WTC11 (cell line): ENCODE results near the gene DPY30. TPM values are rescaled to one million over a fixed set of nuclear protein-coding genes. Genes with fewer than 3 reads are reported as not detected.
A peak's percentile ranks its signal among the peaks of the same experiment; 100 is the strongest.

Experiments
- AR ChIP-seq: fragments of 250-450 bp; sonication (Bioruptor Pico); IDR thresholded peaks from 2 replicates; pipeline ENCODE4 v1.9.0; 2021; ENCODE audit warnings: mild to moderate bottlenecking
- E2F1 ChIP-seq: sonication (generic); formaldehyde crosslinking; IDR thresholded peaks from 2 replicates; pipeline ENCODE4 v1.8.0; 2022; ENCODE audit warnings: mild to moderate bottlenecking, missing genetic modification reagents
- E2F5 ChIP-seq: sonication (generic); formaldehyde crosslinking; IDR thresholded peaks from 2 replicates; pipeline ENCODE4 v1.8.1; 2022; ENCODE audit warnings: mild to moderate bottlenecking, moderate library complexity, missing genetic modification reagents
- EMX1 ChIP-seq: fragments of 250-450 bp; sonication (Bioruptor Pico); IDR thresholded peaks from 2 replicates; pipeline ENCODE4 v1.8.0; 2021; ENCODE audit warnings: mild to moderate bottlenecking
- FOXK1 ChIP-seq: sonication (generic); formaldehyde crosslinking; IDR thresholded peaks from 2 replicates; pipeline ENCODE4 v1.8.0; 2022; ENCODE audit warnings: mild to moderate bottlenecking, moderate library complexity, missing genetic modification reagents
- FOXP1 ChIP-seq: sonication (generic); formaldehyde crosslinking; IDR thresholded peaks from 2 replicates; pipeline ENCODE4 v1.8.0; 2022; ENCODE audit warnings: missing genetic modification reagents, mild to moderate bottlenecking, moderate library complexity, borderline replicate concordance
- MAX ChIP-seq: sonication (generic); formaldehyde crosslinking; IDR thresholded peaks from 2 replicates; pipeline ENCODE4 v1.8.0; 2022; ENCODE audit warnings: mild to moderate bottlenecking, missing genetic modification reagents
- NFATC4 ChIP-seq: fragments of 250-450 bp; sonication (Bioruptor Pico); IDR thresholded peaks from 2 replicates; pipeline ENCODE4 v1.9.0; 2021; ENCODE audit warnings: mild to moderate bottlenecking
- NFE2L1 ChIP-seq: sonication (generic); formaldehyde crosslinking; IDR thresholded peaks from 2 replicates; pipeline ENCODE4 v1.8.1; 2023; ENCODE audit warnings: missing genetic modification reagents
- NR1H2 ChIP-seq: sonication (generic); formaldehyde crosslinking; IDR thresholded peaks from 2 replicates; pipeline ENCODE4 v1.9.0; 2021; ENCODE audit warnings: mild to moderate bottlenecking, moderate library complexity, missing genetic modification reagents
- NR3C1 ChIP-seq: sonication (generic); formaldehyde crosslinking; conservative IDR thresholded peaks from 2 replicates; pipeline ENCODE4 v1.8.1; 2023; ENCODE audit warnings: low read depth, mild to moderate bottlenecking, missing genetic modification reagents
- SMAD4 ChIP-seq: sonication (generic); formaldehyde crosslinking; IDR thresholded peaks from 2 replicates; pipeline ENCODE4 v1.8.0; 2022; ENCODE audit warnings: mild to moderate bottlenecking, missing genetic modification reagents
- SOX15 ChIP-seq: fragments of 250-450 bp; sonication (Bioruptor Pico); IDR thresholded peaks from 2 replicates; pipeline ENCODE4 v1.9.0; 2021; ENCODE audit warnings: mild to moderate bottlenecking
- TEAD1 ChIP-seq: sonication (generic); formaldehyde crosslinking; IDR thresholded peaks from 2 replicates; pipeline ENCODE4 v1.8.0; 2022; ENCODE audit warnings: mild to moderate bottlenecking, missing genetic modification reagents
- ZBTB21 ChIP-seq: sonication (generic); formaldehyde crosslinking; IDR thresholded peaks from 2 replicates; pipeline ENCODE4 v1.8.1; 2023; ENCODE audit warnings: mild to moderate bottlenecking, missing genetic modification reagents, borderline replicate concordance
- ZNF416 ChIP-seq: fragments of 250-450 bp; sonication (Bioruptor Pico); IDR thresholded peaks from 2 replicates; pipeline ENCODE4 v1.9.0; 2021; ENCODE audit warnings: mild to moderate bottlenecking, inconsistent platforms
- total RNA-seq: library from RNA; stranded (reverse); gene quantifications from 3 replicates; pipeline ENCODE4 v1.2.3, GENCODE V29; 2021
- TF ChIP-seq, protein P1 (sequence below): fragments of 250-450 bp; sonication (Bioruptor Pico); IDR thresholded peaks from 2 replicates; pipeline ENCODE4 v1.9.0; 2021; ENCODE audit warnings: mild to moderate bottlenecking
- TF ChIP-seq, protein P2 (sequence below): sonication (generic); formaldehyde crosslinking; IDR thresholded peaks from 2 replicates; pipeline ENCODE4 v1.8.0; 2023; ENCODE audit warnings: mild to moderate bottlenecking, missing genetic modification reagents
- TF ChIP-seq, protein P3 (sequence below): sonication (generic); formaldehyde crosslinking; IDR thresholded peaks from 2 replicates; pipeline ENCODE4 v1.8.1; 2023; ENCODE audit warnings: mild to moderate bottlenecking, moderate library complexity, missing genetic modification reagents
- TF ChIP-seq, protein P4 (sequence below): fragments of 250-450 bp; sonication (Bioruptor Pico); IDR thresholded peaks from 2 replicates; pipeline ENCODE4 v1.9.0; 2021; ENCODE audit warnings: mild to moderate bottlenecking, borderline replicate concordance
- TF ChIP-seq, protein P5 (sequence below): sonication (generic); formaldehyde crosslinking; IDR thresholded peaks from 2 replicates; pipeline ENCODE4 v1.8.1; 2023; ENCODE audit warnings: mild to moderate bottlenecking, missing genetic modification reagents

The DPY30 gene
- total RNA-seq, 1 experiment from 2014 or later = 116 TPM

GRCh38 chr2:32010670-32011484 lies 28.7 kb downstream of the DPY30 start, which contains the start of gene MEMO1 (continued):
- peak; percentile 63; the same call in 1 of the 2 replicates for TF ChIP-seq AR
- TF ChIP-seq, protein P1, sequence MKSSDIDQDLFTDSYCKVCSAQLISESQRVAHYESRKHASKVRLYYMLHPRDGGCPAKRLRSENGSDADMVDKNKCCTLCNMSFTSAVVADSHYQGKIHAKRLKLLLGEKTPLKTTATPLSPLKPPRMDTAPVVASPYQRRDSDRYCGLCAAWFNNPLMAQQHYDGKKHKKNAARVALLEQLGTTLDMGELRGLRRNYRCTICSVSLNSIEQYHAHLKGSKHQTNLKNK (CRISPR knock-in tag) = 0 out of 2 replicates have a peak, but pooled peaks have one; percentile 45
- no peak for TF ChIP-seq SOX15
- no peak; the same call in 1 of the 2 replicates for TF ChIP-seq E2F1 (CRISPR knock-in tag)
- peak; percentile 97 for TF ChIP-seq FOXP1 (CRISPR knock-in tag)
- no peak for TF ChIP-seq NR3C1 (CRISPR knock-in tag)
- TF ChIP-seq ZBTB21 (CRISPR knock-in tag) = peak; percentile 89
- peak; percentile 88 for TF ChIP-seq MAX (CRISPR knock-in tag)
- TF ChIP-seq NR1H2 (CRISPR knock-in tag) = no peak
- peak; percentile 69 for TF ChIP-seq ZNF416
- TF ChIP-seq NFE2L1 (CRISPR knock-in tag) = 0 out of 2 replicates have a peak, but pooled peaks have one; percentile 60
- TF ChIP-seq TEAD1 (CRISPR knock-in tag) = no peak; the same call in 1 of the 2 replicates
- TF ChIP-seq, protein P2, sequence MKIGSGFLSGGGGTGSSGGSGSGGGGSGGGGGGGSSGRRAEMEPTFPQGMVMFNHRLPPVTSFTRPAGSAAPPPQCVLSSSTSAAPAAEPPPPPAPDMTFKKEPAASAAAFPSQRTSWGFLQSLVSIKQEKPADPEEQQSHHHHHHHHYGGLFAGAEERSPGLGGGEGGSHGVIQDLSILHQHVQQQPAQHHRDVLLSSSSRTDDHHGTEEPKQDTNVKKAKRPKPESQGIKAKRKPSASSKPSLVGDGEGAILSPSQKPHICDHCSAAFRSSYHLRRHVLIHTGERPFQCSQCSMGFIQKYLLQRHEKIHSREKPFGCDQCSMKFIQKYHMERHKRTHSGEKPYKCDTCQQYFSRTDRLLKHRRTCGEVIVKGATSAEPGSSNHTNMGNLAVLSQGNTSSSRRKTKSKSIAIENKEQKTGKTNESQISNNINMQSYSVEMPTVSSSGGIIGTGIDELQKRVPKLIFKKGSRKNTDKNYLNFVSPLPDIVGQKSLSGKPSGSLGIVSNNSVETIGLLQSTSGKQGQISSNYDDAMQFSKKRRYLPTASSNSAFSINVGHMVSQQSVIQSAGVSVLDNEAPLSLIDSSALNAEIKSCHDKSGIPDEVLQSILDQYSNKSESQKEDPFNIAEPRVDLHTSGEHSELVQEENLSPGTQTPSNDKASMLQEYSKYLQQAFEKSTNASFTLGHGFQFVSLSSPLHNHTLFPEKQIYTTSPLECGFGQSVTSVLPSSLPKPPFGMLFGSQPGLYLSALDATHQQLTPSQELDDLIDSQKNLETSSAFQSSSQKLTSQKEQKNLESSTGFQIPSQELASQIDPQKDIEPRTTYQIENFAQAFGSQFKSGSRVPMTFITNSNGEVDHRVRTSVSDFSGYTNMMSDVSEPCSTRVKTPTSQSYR (CRISPR knock-in tag) = peak; percentile 99
- 0 out of 2 replicates have a peak, but pooled peaks have one; percentile 53 for TF ChIP-seq FOXK1 (CRISPR knock-in tag)
- TF ChIP-seq, protein P3, sequence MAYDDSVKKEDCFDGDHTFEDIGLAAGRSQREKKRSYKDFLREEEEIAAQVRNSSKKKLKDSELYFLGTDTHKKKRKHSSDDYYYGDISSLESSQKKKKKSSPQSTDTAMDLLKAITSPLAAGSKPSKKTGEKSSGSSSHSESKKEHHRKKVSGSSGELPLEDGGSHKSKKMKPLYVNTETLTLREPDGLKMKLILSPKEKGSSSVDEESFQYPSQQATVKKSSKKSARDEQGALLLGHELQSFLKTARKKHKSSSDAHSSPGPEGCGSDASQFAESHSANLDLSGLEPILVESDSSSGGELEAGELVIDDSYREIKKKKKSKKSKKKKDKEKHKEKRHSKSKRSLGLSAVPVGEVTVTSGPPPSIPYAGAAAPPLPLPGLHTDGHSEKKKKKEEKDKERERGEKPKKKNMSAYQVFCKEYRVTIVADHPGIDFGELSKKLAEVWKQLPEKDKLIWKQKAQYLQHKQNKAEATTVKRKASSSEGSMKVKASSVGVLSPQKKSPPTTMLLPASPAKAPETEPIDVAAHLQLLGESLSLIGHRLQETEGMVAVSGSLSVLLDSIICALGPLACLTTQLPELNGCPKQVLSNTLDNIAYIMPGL (CRISPR knock-in tag) = no peak
- TF ChIP-seq EMX1 (CRISPR knock-in tag) = peak; percentile 74; the same call in 1 of the 2 replicates
- TF ChIP-seq, protein P4, sequence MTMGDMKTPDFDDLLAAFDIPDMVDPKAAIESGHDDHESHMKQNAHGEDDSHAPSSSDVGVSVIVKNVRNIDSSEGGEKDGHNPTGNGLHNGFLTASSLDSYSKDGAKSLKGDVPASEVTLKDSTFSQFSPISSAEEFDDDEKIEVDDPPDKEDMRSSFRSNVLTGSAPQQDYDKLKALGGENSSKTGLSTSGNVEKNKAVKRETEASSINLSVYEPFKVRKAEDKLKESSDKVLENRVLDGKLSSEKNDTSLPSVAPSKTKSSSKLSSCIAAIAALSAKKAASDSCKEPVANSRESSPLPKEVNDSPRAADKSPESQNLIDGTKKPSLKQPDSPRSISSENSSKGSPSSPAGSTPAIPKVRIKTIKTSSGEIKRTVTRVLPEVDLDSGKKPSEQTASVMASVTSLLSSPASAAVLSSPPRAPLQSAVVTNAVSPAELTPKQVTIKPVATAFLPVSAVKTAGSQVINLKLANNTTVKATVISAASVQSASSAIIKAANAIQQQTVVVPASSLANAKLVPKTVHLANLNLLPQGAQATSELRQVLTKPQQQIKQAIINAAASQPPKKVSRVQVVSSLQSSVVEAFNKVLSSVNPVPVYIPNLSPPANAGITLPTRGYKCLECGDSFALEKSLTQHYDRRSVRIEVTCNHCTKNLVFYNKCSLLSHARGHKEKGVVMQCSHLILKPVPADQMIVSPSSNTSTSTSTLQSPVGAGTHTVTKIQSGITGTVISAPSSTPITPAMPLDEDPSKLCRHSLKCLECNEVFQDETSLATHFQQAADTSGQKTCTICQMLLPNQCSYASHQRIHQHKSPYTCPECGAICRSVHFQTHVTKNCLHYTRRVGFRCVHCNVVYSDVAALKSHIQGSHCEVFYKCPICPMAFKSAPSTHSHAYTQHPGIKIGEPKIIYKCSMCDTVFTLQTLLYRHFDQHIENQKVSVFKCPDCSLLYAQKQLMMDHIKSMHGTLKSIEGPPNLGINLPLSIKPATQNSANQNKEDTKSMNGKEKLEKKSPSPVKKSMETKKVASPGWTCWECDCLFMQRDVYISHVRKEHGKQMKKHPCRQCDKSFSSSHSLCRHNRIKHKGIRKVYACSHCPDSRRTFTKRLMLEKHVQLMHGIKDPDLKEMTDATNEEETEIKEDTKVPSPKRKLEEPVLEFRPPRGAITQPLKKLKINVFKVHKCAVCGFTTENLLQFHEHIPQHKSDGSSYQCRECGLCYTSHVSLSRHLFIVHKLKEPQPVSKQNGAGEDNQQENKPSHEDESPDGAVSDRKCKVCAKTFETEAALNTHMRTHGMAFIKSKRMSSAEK (CRISPR knock-in tag) = peak; percentile 59; the same call in 1 of the 2 replicates
- TF ChIP-seq, protein P5, sequence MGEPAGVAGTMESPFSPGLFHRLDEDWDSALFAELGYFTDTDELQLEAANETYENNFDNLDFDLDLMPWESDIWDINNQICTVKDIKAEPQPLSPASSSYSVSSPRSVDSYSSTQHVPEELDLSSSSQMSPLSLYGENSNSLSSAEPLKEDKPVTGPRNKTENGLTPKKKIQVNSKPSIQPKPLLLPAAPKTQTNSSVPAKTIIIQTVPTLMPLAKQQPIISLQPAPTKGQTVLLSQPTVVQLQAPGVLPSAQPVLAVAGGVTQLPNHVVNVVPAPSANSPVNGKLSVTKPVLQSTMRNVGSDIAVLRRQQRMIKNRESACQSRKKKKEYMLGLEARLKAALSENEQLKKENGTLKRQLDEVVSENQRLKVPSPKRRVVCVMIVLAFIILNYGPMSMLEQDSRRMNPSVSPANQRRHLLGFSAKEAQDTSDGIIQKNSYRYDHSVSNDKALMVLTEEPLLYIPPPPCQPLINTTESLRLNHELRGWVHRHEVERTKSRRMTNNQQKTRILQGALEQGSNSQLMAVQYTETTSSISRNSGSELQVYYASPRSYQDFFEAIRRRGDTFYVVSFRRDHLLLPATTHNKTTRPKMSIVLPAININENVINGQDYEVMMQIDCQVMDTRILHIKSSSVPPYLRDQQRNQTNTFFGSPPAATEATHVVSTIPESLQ (CRISPR knock-in tag) = no peak
- TF ChIP-seq NFATC4 (CRISPR knock-in tag) = peak; percentile 71; the same call in 1 of the 2 replicates
- TF ChIP-seq SMAD4 (CRISPR knock-in tag) = no peak
- TF ChIP-seq E2F5 (CRISPR knock-in tag) = peak; percentile 62; the same call in 1 of the 2 replicates
